ENCODE measurements around the gene CMIP.

Gene CMIP

GRCh38 chr16:81553814-81554675 is 109.4 kb downstream of the CMIP start:
- no peak for DNase-seq

- no peak for DNase-seq
Measured at GRCh38 chr16:81554979-81555378, 110.4 kb downstream of the CMIP start.

- DNase-seq, result no peak
Measured at GRCh38 chr16:81555660-81556059, 111.1 kb downstream of the CMIP start.

- no peak for DNase-seq
Measured at GRCh38 chr16:81556715-81557284, 112.2 kb downstream of the CMIP start.

GRCh38 chr16:81558077-81558443 is 113.5 kb downstream of the CMIP start:
- no peak for DNase-seq

GRCh38 chr16:81558444-81559175 is 114.0 kb downstream of the CMIP start:
- DNase-seq, result no peak

- peak; percentile 34 for DNase-seq
Measured at GRCh38 chr16:81560979-81561657, 116.5 kb downstream of the CMIP start.

GRCh38 chr16:81562174-81562849 is 117.7 kb downstream of the CMIP start:
- no peak for DNase-seq

GRCh38 chr16:81562926-81563325 is 118.3 kb downstream of the CMIP start:
- no peak for DNase-seq

- no peak for DNase-seq
Measured at GRCh38 chr16:81564421-81564911, 119.9 kb downstream of the CMIP start.

- DNase-seq, result no peak
Measured at GRCh38 chr16:81565321-81566028, 120.9 kb downstream of the CMIP start.

GRCh38 chr16:81566086-81567007 is 121.7 kb downstream of the CMIP start:
- DNase-seq, result no peak

- DNase-seq, result no peak
Measured at GRCh38 chr16:81567087-81567486, 122.5 kb downstream of the CMIP start.

GRCh38 chr16:81567987-81568748 is 123.6 kb downstream of the CMIP start:
- peak; percentile 85 for DNase-seq

GRCh38 chr16:81568749-81569087 is 124.1 kb downstream of the CMIP start:
- no peak for DNase-seq

GRCh38 chr16:81569361-81570034 is 124.9 kb downstream of the CMIP start:
- DNase-seq, result no peak

GRCh38 chr16:81570151-81570846 is 125.7 kb downstream of the CMIP start:
- DNase-seq, result no peak

- no peak for DNase-seq
Measured at GRCh38 chr16:81571175-81571574, 126.6 kb downstream of the CMIP start.
